Liver (tissue), 9 donors: ENCODE data around the gene SPTBN1. TPM values are rescaled to one million over a fixed set of nuclear protein-coding genes. Genes with fewer than 3 reads are reported as not detected.

Experiments
- DNase-seq: peaks from one replicate; pipeline ENCODE4 v3.0.0-alpha.2; 2017; ENCODE audit warnings: low spot score
- H3K27ac ChIP-seq, 2 donors: one replicate each; pipeline ENCODE4 v1.7.0; 2013; ENCODE audit warnings: inconsistent platforms in 2 of 2, low read length in 2 of 2, control low read depth in 1 of 2, low read depth in 1 of 2, mild to moderate bottlenecking in 1 of 2
- H3K27me3 ChIP-seq, 4 donors: one replicate each; pipeline versions ENCODE4 v1.6.1 to v1.7.0; 2013; ENCODE audit warnings: low read length in 3 of 4, inconsistent platforms in 1 of 4, mild to moderate bottlenecking in 1 of 4, moderate library complexity in 1 of 4; ENCODE audit not compliant: control insufficient read depth in 4 of 4, insufficient read depth in 4 of 4
- H3K36me3 ChIP-seq, 4 donors: one replicate each; pipeline versions ENCODE4 v1.6.1 to v1.7.0; 2013; ENCODE audit warnings: low read length in 3 of 4, mild to moderate bottlenecking in 3 of 4, low read depth in 1 of 4, moderate library complexity in 1 of 4; ENCODE audit not compliant: control insufficient read depth in 4 of 4, insufficient read depth in 3 of 4
- H3K4me1 ChIP-seq, 4 donors: one replicate each; pipeline versions ENCODE4 v1.6.1 to v1.7.0; 2013; ENCODE audit warnings: low read length in 3 of 4, mild to moderate bottlenecking in 3 of 4, moderate library complexity in 1 of 4; ENCODE audit not compliant: control insufficient read depth in 4 of 4, insufficient read depth in 4 of 4
- H3K4me3 ChIP-seq, 3 donors: one replicate each; pipeline versions ENCODE4 v1.6.1 to v1.7.0; 2013; ENCODE audit warnings: low read length in 3 of 3, control low read depth in 1 of 3, low read depth in 1 of 3, mild to moderate bottlenecking in 1 of 3
- H3K9ac ChIP-seq, 2 donors: one replicate each; pipeline ENCODE4 v1.7.0; 2013; ENCODE audit warnings: low read length in 2 of 2, mild to moderate bottlenecking in 2 of 2, moderate library complexity in 2 of 2, control low read depth in 1 of 2, low read depth in 1 of 2
- H3K9me3 ChIP-seq, 4 donors: one replicate each; pipeline versions ENCODE4 v1.6.1 to v1.7.0; 2013; ENCODE audit warnings: low read length in 3 of 4; ENCODE audit not compliant: control insufficient read depth in 4 of 4
- FOXA1 ChIP-seq: IDR thresholded peaks from 2 replicates; pipeline ENCODE4 v1.6.1; 2016; ENCODE audit warnings: antibody characterized with exemption
- FOXA2 ChIP-seq: IDR thresholded peaks from 2 replicates; pipeline ENCODE4 v1.6.1; 2016; ENCODE audit warnings: antibody characterized with exemption
- HNF4A ChIP-seq, 2 donors: conservative IDR thresholded peaks; 2 replicates each; pipeline ENCODE4 v1.6.1; 2016; ENCODE audit warnings: antibody characterized with exemption in 2 of 2, mild to moderate bottlenecking in 2 of 2
- JUND ChIP-seq, 2 donors: IDR thresholded peaks; 2 replicates each; pipeline ENCODE4 v1.6.1; 2016; ENCODE audit warnings: antibody characterized with exemption in 2 of 2
- NR2F2 ChIP-seq: IDR thresholded peaks from 2 replicates; pipeline ENCODE4 v1.6.1; 2016; ENCODE audit warnings: antibody characterized with exemption
- RAD21 ChIP-seq, 2 donors: IDR thresholded peaks; 2 replicates each; pipeline ENCODE4 v1.6.1; 2016; ENCODE audit warnings: antibody characterized with exemption in 2 of 2, mild to moderate bottlenecking in 2 of 2
- RXRA ChIP-seq, 2 donors: IDR thresholded peaks; 2 replicates each; pipeline ENCODE4 v1.6.1; 2017 to 2018; ENCODE audit warnings: antibody characterized with exemption in 2 of 2, mild to moderate bottlenecking in 1 of 2
- SP1 ChIP-seq: IDR thresholded peaks from 2 replicates; pipeline ENCODE4 v1.6.1; 2018; ENCODE audit warnings: antibody characterized with exemption, mild to moderate bottlenecking
- TAF1 ChIP-seq: conservative IDR thresholded peaks from 2 replicates; pipeline ENCODE4 v1.6.1; 2016; ENCODE audit warnings: antibody characterized with exemption, mild to moderate bottlenecking
- YY1 ChIP-seq: IDR thresholded peaks from 2 replicates; pipeline ENCODE4 v1.6.1; 2016; ENCODE audit warnings: antibody characterized with exemption, mild to moderate bottlenecking
- WGBS: extraction: QIAGEN DNeasy Blood & Tissue Kit; methylation state at CpG from one replicate; pipeline ENCODE4 v1.1.7; 2013; 5-methylcytosine and 5-hydroxymethylcytosine counted together
- polyA plus RNA-seq, 2 donors: library from polyadenylated mRNA; stranded (reverse) in 1 of 2; unstranded in 1 of 2; fragments of 200-250 nt in 1 of 2; fragments of >200 nt in 1 of 2; fragmentation: Nextera tagmentation in 1 of 2; extraction: Ambion mirVana in 1 of 2; gene quantifications; one replicate each; pipeline versions ENCODE4 v1.2.1 to v1.2.3, GENCODE V29; 2013 to 2015
- total RNA-seq, 2 donors: library from RNA; depleted of rRNA; stranded (reverse); fragments of >200 nt; gene quantifications; one replicate each; pipeline ENCODE4 v1.2.3, GENCODE V29; 2014
- TF ChIP-seq, protein P1 (sequence below): IDR thresholded peaks from 2 replicates; pipeline ENCODE4 v1.6.1; 2016; ENCODE audit warnings: antibody characterized with exemption
- TF ChIP-seq, protein P2 (sequence below): fragments of 150-350 bp; IDR thresholded peaks from 2 replicates; pipeline ENCODE4 v1.5.1; 2017; ENCODE audit warnings: improper control_type of control experiment, low read depth, low read length; ENCODE audit not compliant: missing input control
- TF ChIP-seq, protein P3 (sequence below): IDR thresholded peaks from 2 replicates; pipeline ENCODE4 v1.6.1; 2016; ENCODE audit warnings: antibody characterized with exemption, mild to moderate bottlenecking
- TF ChIP-seq, protein P4 (sequence below): IDR thresholded peaks from 2 replicates; pipeline ENCODE4 v1.6.1; 2016; ENCODE audit warnings: antibody characterized with exemption
- TF ChIP-seq, protein P5 (sequence below): IDR thresholded peaks from 2 replicates; pipeline ENCODE4 v1.6.1; 2016; ENCODE audit warnings: antibody characterized with exemption
- donor health status: healthy.
- donor health status: healthy.
- donor health status: healthy.
- donor health status: healthy.
- donor health status: healthy.

The SPTBN1 gene
- total and polyA plus RNA-seq, 4 donors = 44.8 to 191 (median 75.9) TPM

DNA sequence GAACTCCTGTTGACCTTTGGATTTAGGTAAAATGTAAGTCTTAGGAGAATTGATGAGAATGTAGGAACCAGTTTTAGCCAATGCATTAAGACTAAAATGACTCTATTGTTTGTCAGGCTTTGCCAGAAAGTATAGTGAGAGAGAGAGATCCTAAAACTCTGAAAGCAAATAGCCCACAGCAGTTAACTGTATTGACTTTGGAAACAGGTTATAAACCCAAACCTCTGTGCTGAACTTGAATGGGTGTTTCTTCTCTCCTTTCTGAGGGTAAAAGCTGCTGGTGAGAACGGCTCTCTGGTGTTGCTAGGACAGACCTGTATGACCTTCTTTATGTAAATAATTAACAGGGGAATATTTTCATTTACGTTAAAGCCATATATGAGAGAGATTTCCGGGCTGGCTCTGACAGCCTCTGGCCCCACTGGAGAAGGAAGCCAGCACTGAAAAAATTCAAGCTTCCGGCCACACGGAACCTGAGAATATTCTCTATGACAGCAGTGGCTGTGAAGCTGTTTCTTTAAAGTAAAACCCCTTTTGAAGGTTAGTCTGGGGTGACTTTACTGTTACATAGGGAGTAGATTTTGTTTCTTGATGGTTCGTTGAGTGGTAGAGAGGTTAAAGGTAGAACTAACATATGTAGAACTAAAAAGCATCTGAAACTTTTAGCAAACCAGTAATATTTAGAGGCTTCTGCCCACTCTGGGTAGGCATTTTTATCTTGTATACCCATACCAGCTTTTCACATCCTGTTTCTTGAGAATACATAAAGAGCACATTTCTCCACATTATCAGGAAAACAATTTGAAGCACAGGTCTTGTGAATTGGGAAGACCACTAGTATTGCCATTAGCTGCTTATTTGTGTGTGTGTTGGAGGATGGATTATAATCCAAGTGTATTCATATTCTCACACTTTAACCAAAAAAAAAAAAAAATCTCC, 123.8 kb downstream of the SPTBN1 start:
- no peaks in the 10 kb centered on the region for H3K27me3 ChIP-seq
- 25% methylated on average over 6 of the region's 6 CpGs for WGBS
- no peak for DNase-seq
- TF ChIP-seq FOXA1 (no peak), FOXA2 (peak; percentile 47), SP1 (no peak), RAD21 (IDR thresholded peaks at IDR 0.05) (peak in 1 of 2 donors; percentile 14), JUND (IDR thresholded peaks at IDR 0.05) (no peak), TAF1 (no peak), HNF4A (conservative IDR thresholded peaks at IDR 0.05) (no peak), NR2F2 (no peak), YY1 (peak; percentile 27), RXRA (IDR thresholded peaks at IDR 0.05) (peak in 1 of 2 donors; percentile 21)
- TF ChIP-seq, protein P1, sequence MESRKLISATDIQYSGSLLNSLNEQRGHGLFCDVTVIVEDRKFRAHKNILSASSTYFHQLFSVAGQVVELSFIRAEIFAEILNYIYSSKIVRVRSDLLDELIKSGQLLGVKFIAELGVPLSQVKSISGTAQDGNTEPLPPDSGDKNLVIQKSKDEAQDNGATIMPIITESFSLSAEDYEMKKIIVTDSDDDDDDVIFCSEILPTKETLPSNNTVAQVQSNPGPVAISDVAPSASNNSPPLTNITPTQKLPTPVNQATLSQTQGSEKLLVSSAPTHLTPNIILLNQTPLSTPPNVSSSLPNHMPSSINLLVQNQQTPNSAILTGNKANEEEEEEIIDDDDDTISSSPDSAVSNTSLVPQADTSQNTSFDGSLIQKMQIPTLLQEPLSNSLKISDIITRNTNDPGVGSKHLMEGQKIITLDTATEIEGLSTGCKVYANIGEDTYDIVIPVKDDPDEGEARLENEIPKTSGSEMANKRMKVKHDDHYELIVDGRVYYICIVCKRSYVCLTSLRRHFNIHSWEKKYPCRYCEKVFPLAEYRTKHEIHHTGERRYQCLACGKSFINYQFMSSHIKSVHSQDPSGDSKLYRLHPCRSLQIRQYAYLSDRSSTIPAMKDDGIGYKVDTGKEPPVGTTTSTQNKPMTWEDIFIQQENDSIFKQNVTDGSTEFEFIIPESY = no peak
- TF ChIP-seq, protein P2, sequence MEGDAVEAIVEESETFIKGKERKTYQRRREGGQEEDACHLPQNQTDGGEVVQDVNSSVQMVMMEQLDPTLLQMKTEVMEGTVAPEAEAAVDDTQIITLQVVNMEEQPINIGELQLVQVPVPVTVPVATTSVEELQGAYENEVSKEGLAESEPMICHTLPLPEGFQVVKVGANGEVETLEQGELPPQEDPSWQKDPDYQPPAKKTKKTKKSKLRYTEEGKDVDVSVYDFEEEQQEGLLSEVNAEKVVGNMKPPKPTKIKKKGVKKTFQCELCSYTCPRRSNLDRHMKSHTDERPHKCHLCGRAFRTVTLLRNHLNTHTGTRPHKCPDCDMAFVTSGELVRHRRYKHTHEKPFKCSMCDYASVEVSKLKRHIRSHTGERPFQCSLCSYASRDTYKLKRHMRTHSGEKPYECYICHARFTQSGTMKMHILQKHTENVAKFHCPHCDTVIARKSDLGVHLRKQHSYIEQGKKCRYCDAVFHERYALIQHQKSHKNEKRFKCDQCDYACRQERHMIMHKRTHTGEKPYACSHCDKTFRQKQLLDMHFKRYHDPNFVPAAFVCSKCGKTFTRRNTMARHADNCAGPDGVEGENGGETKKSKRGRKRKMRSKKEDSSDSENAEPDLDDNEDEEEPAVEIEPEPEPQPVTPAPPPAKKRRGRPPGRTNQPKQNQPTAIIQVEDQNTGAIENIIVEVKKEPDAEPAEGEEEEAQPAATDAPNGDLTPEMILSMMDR = no peak
- TF ChIP-seq, protein P3, sequence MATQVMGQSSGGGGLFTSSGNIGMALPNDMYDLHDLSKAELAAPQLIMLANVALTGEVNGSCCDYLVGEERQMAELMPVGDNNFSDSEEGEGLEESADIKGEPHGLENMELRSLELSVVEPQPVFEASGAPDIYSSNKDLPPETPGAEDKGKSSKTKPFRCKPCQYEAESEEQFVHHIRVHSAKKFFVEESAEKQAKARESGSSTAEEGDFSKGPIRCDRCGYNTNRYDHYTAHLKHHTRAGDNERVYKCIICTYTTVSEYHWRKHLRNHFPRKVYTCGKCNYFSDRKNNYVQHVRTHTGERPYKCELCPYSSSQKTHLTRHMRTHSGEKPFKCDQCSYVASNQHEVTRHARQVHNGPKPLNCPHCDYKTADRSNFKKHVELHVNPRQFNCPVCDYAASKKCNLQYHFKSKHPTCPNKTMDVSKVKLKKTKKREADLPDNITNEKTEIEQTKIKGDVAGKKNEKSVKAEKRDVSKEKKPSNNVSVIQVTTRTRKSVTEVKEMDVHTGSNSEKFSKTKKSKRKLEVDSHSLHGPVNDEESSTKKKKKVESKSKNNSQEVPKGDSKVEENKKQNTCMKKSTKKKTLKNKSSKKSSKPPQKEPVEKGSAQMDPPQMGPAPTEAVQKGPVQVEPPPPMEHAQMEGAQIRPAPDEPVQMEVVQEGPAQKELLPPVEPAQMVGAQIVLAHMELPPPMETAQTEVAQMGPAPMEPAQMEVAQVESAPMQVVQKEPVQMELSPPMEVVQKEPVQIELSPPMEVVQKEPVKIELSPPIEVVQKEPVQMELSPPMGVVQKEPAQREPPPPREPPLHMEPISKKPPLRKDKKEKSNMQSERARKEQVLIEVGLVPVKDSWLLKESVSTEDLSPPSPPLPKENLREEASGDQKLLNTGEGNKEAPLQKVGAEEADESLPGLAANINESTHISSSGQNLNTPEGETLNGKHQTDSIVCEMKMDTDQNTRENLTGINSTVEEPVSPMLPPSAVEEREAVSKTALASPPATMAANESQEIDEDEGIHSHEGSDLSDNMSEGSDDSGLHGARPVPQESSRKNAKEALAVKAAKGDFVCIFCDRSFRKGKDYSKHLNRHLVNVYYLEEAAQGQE = no peak
- TF ChIP-seq, protein P4, sequence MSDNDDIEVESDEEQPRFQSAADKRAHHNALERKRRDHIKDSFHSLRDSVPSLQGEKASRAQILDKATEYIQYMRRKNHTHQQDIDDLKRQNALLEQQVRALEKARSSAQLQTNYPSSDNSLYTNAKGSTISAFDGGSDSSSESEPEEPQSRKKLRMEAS = no peak
- TF ChIP-seq, protein P5, sequence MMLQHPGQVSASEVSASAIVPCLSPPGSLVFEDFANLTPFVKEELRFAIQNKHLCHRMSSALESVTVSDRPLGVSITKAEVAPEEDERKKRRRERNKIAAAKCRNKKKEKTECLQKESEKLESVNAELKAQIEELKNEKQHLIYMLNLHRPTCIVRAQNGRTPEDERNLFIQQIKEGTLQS = no peak
- peaks cover 18 to 73% (median 69%) of the 10 kb centered on the region in 4 donors for H3K4me1 ChIP-seq
- no peak overlapping the region for H3K4me3 ChIP-seq
- no peaks in the 10 kb centered on the region for H3K9me3 ChIP-seq
- H3K27ac ChIP-seq = peak overlapping the region; percentile 36
- H3K36me3 ChIP-seq = no peaks in the 10 kb centered on the region
- peak overlapping the region in 1 of 2 donors; percentile 50 for H3K9ac ChIP-seq
